Pulmonary artery endothelial cell (primary cell): Measurements from ENCODE around the gene SHANK2. TPM values are rescaled to one million over a fixed set of nuclear protein-coding genes. Genes with fewer than 3 reads are reported as not detected.

Experiments
- DNase-seq: peaks from one replicate; pipeline ENCODE4 v3.0.0-alpha.2; 2011; ENCODE audit warnings: low read depth, low spot score
- total RNA-seq: library from RNA; depleted of rRNA; stranded (reverse); fragments of >200 nt; gene quantifications from 2 replicates; pipeline ENCODE4 v1.2.3, GENCODE V29; 2014

Gene SHANK2
- total RNA-seq, 1 donor from 2014 or later = under 0.01 TPM

DNA sequence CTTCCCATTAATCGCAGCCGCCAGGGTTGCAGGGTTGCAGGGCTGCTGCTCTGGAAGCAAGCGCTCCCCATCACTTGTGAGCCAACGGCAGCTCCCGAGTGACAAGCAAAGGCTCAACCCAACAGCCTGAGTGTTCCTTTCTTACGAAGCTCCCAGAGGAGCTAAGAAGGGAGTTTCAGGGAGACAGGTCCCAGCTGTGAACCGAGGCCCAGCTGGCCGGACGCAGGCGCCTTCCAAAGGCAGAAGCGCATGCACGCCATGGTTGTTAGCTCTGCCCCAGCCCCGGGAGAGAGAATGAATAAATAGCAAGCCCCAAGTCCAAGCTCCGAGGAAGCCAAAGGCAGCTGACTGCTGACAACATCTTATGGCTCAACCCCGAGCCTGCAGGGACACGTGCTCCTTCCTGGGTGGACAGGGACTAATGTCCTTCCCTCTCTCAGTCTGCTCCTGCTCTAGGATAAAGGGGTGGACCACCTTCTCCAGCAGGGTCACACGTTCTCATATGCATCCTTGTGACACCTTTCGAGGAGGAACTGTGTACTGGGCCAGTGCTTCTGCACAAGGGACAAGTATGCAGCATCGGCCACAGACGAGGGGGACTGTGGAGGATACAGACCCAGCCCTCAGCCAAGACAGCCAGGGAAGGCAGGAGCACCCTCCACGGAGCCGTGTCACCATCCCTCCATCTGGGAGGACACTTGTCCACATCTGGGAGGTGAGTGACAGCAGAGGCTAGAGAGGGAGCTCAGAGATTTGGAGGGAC lies 29.9 kb downstream of the SHANK2 start:
- no peak for DNase-seq

DNA sequence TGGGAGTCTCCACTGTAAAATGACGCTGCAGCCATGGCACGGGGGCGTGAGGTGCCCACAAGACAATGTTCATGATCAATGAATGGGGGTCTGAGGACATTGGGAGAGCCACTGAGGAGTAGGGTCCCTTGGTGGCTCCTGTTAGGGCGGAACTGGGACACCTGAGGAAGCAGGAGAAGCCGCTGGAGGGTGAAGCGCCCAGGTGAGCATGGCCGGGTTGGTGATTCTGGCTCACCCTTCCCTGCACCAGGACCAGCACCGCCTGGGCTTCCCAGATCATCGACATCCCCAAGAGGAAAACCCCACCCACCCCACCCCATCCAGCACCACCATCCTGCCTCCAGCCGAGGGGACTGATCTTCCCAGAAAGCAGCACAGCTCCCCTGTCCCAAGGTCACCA lies 30.6 kb downstream of the SHANK2 start:
- no peak for DNase-seq

DNA sequence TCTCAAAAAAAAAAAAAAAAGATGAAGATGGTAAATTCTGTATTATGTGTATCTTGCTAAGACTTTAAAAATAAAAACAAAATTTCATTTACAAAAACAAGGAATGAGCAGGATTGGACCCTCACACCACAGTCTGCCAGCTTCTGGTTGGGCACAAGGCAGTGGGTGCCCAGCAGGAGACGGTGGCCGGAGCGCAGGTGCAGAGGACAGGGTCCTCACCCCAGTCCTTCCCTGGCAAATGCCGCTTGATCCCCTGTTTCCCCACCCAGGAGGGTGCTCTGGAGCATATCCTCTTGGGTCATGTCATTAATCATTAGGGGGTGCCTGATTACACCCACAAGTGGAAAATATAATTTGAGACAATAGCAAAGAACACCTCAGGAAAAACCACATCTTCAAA lies 31.2 kb downstream of the SHANK2 start:
- DNase-seq = no peak

DNA sequence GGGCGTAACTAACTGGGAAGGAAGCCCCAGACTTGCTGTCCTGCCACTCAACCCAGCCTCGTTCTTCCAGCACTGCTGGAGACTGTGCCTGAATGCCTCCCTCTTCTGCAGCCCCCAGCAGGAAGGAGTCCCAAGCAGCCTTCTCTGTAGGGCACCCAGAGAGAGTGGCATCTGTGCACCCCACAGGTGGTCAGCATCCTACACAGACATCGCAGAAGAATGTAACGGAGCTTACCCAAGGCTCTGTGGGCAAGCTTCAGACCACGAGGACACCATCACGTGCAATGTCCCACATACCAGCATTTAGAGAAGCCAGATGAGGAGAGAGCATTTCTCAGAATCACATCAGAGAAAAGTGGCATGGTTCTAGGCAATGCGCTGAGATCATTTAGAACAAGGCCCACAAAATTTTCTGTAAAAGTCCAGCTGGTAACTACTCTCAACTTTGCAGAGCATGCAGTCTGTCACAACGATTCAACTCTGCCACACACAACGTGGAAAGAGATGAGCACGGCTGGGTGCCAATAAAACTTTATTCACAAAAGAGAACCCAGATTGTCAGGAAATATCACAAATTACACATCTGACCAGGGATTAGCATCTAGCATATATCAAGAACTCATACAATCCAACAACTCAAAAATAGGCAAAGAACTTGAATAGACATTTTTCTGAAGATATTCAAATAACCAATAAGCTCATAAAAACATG lies 33.4 kb downstream of the SHANK2 start:
- DNase-seq = no peak

DNA sequence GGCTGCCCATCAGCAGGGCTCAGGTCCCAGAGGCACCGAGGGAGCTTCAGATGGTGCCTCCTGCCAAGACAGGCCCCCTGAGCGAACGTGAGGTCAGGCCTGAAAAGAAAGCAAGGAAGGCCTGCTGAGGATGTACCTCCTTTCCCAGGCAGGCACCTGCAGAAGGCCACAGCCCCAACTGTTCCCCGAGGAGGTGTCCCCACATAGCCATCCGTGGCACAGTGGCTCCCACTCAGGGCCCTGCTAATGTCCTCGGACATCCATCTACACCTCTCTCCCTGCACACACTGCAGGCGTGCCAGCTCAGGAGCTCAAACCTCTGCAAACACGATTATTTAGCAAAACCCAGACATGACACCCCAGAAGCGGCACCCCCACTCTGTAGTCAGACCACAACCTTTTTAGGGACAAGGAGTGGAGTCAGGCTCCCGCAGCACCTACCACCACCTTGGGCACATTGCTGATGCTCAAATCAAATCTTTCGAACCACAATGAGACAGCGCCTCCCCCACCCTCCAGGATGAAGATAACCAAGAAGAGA lies 36.9 kb downstream of the SHANK2 start:
- no peak for DNase-seq

DNA sequence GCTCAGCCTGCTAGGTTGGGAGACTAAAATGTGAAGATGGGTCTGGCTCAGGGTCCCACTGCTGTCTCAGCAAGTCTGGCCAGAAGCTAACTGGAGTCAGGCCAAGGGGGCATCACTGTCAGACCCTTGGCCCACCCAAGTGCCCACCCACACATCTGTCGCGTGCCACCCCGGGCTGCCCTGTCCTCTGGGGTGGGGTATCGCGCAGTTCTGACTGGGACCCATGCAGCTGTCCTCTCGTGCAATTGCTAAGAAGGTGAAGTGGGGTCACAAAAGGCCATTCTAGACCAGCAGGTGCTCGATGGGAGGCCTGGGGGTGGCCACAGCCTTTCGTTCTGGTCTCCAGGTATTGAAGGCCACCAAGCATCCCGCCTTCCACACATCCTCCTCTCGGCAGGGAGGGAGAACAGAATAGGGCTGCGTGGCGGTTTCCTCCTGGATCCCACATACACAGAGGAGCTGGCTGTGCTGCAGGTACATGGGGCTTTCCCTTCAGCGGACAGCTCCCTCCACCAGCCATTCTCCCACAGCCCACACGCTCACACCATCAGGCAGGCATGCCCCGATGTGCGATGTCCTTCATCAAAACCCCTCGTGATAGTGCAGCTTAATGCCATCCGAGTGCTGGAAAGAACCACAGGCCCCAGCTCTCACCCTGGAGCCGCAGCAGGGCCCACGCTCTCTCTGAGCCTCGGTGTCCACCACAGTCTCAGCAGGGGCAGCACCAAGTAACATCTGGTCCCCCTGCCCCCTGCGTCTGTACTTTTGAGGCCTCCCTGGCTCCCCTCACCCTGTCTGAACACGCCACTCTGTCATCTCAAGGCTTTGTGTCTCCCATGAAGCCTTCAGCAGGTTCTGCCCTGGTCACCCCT lies 37.6 kb downstream of the SHANK2 start:
- DNase-seq = no peak

DNA sequence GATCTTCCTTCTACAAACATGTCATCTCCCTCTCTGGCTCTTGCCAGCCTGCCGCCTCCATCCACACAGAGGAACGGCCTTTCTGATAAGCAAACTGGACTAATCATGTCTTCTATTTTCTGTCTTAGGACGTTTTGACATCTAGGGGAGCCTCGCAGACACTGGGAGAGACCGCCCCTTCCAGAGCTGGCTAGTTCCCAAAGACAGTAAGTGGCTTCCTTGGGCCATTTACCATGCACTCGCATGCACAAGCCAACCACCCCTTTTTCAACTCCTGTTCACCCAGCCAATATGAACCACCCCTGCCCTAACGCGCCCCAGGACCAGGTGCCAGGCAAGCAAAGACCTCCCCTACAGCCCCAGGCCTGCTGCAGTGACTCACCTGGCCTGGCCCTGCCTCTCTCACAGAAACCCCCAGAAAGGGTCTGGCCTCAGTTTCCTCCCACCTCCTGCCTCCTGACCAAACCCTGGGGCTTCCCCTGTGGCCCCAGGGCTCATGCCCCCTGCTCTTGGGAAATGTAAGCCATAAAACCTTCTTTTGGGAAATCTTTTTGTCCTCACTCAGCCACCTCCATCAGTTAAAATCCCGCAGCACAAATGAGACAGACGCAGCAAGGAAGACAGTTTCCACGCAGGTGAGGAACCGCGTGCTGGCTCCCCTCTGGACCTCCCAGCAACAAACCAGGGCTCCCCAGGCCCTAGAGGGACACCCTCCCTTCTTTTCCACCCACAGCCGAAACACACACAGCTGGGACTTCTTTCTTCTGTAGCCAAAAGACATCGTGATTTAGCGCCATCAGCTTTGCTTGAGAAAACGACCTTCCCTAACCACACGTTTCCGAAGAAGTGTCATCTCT lies 38.5 kb downstream of the SHANK2 start:
- no peak for DNase-seq

DNA sequence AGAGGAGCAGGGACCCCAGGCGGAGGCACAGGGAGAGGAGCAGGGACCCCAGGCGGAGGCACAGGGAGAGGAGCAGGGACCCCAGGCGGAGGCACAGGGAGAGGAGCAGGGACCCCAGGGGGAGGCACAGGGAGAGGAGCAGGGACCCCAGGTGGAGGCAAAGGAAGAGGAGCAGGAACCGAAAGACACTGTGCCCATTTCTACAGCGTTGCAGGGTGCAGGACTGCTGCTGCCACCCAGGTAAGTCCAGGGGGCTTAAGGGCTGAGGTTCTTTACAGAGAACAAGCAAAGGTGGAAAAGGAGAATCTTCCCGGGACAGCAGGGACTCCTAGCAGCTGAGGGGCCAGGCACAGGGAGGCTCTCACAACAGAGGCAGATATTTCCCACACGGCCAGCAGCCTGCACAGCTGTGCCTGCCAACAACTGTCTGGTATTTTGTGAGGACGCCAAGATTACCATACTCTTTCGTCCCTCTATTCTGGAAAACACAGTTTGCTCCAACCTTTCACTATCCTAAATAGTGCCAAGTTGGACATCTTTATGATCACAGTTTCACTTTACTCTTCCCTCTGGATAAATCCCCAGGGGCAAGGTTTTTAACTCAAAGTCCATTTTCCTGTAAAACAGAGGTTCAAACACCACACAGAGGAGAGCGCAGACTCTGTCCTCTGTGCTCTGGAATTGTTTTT lies 39.4 kb downstream of the SHANK2 start:
- DNase-seq = no peak

DNA sequence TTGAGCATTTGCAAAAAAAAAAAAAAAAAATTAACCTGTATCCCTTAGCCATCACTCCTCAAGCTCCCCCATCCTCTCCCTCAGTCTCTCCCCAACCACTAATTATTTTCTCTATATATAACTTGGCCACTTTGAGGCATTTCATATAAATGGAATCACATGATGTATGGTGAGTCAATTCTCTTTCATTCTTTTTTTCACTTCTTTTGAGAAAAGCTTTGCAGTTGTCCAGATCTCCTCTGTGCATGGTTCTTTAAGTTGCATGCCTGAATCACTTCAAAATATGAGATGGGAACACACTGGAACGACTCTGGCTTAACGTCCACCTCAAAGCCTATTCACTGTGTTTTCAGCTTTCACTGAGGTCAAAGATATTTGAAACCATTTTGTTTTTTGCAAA lies 40.7 kb downstream of the SHANK2 start:
- DNase-seq = no peak

DNA sequence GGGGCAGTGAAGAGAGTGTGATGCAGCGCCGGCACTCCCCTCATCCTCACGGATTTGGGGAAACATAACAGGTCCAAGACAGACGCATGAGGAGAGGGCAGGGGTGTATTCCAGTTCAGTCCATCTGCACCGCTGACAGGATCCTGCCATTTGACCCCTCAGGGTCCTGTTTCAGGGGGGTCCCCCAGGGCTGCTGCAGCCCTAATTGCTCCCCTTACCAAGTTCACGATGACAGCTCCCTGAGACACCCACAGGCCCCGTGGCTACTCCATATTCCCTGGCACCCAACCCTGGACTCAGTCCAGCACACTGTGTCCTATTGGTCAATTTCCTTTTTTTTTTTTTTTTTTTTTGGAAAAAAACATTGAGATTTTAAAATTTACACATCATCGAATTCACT lies 41.5 kb downstream of the SHANK2 start:
- no peak for DNase-seq

DNA sequence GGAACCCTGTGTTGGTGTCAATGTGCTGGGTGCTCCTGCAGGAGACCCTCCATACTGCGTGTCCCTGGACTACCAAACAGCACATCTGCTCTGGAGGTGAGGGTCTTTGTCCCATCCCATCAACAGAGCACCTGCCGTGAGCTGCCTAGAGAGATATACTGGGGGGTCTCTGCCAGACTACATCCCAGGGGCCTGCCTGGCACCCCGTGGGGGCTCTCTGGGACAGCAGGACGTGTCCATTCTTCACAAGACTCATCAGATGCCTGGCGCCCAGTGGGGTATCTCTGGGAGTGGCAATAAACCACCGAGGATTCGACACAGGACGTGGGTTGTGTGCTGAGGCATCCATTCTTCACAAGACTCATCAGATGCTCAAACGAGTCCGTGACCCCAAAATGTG lies 42.7 kb downstream of the SHANK2 start:
- DNase-seq = no peak

DNA sequence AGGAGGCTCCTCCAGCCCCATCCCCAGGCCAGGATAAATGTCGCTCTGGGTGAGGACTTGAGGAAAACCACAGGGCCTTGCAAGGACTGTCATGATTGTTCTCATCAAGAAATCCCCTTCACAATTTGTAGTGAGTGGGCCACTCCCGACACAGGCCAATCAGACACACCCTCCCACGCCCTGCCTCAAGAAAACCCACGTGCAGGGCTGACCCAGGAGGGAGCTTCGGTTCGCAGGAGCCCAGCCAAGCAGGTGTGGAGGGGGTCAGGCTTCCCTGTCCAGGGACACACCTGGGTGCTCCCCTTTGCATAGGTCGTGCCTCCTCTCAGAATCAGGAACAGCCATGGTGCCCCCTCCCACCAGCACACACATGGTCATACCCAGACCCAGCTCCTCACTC lies 43.2 kb downstream of the SHANK2 start:
- no peak for DNase-seq

DNA sequence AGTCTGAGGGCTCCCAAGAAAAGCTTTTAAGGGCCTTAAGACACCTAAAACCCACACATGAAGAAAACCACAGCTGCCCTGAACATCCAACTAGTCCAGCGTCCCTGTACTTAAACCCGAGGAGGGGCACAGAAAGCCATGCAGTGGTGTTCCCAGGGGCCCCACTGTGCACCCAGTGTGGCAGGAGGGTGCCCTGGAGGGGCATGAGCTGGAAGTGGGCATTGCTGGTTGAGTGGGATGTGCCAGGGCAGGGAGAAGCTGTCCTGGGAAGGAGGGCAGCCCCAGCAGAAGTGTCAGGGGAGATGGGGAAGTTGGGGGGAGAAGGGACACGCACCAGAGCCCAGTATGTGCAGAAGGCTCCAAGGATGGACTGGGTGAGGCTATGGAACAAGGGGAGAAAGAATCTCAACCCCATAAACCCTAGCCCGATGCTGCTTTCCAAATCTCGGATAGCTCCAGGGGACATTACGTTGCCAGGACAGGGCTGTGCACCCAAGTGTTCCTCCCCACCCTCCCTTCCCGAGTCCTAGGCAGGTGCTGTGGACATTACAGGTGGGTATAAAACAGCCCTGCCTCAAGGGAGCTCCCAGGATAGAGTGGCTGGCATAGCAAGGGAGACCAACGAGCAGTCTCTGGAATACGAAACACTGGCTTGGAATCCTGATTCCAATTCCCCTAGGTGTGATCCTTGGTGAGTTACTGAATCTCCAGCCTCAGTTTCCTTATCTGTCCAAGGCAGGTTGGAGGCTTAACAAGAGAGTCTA lies 44.2 kb downstream of the SHANK2 start:
- DNase-seq = no peak

DNA sequence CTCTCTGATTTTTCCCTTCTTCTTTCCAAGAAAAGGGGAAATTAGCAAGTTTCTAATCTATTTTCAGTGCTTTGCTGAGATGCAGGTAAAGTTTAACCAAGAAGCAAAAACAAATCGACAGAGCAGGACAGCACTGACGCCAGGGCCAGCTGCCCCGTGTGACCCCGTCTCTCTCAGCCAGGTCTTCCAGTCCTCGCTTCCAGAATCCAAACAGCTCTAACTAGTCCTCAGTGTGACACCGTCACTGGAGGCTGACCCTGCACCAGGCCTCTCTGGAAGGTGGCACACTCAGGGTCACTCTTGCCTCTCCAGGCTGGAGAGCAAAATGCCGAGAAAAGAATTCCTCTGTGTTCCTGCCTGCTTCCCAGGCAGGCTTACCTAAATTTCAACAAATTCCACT lies 44.8 kb downstream of the SHANK2 start:
- DNase-seq = no peak

DNA sequence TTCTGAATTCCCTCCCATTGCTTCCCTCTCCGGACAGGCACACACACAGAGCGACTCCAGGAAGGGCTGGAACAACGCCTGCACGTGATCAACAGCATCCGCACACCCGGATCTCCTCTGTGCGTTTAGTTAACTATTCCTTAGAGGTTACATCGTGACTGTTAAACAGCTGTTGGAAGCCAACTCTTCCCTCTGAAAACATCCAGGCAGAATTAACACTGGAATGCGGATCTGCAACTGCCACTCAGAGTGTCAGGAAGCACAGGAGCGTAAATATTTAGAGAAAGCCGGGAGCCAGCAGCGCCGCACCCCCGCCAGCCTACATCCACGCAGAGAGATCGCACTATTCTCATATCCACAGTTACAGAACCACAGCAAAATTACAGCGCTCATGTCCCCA lies 46.2 kb downstream of the SHANK2 start:
- no peak for DNase-seq

DNA sequence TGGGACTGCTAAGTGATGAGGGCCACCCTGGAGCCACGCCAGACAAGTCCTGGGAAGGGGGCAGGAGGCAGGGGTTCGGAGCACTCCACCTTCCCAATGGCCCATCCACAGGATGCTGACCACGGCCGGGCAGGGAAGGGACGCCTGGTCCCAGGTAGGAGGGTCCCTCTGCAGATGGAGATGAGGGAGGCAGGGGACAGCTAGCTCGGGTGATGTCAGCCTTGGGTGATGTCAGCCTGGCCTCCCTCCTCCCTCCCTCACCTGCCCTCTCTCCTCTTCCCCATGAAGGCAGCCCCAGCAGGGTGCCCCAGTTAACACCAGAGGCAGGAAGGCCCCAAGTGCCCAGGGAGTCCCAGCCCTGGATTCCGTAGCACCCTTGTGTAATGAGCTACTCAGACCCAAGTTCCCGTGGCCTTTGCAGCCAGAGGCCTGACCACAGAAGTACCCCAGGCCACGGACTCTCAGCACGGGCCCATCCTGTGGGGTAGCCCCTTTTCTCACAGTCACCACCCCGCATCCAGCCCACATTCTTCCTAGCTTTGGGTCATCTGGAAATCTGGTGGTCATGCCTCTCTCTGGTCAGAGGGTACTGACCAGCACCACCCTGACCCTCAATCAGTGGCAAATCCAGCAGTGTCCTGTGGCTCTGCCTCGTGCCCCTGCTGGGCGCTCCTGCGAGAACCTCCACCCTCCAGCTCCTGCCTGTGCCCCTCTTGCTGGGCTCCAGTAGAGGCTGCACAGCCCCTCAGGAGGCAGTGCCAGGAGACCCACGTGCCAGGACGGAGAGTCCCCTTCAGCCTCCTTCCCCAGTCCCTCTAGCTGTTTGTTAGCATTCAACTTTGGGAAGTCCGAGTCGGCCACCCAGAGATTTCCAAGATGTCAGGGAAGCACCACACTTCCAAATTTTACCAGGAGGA lies 47.4 kb downstream of the SHANK2 start:
- no peak for DNase-seq

DNA sequence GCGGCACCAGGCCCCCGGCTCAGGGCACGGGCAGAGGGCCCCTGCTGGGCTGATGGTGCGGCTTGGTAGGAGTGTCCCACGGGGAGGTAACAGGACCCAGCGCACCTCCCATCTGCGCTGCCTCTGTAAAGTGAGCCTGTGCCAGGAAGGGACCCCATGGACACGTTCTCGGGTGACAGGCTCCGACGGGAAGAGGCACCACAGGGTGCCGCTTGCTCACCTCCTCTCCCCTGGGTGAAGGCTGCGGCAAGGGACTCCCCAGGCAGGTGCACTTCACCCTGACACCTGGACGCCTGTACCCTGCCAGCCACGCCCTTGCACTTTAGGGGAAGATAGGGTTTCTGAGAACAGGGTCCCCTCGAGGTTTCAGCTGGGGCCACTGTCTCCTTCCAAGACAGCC lies 48.1 kb downstream of the SHANK2 start:
- no peak for DNase-seq

DNA sequence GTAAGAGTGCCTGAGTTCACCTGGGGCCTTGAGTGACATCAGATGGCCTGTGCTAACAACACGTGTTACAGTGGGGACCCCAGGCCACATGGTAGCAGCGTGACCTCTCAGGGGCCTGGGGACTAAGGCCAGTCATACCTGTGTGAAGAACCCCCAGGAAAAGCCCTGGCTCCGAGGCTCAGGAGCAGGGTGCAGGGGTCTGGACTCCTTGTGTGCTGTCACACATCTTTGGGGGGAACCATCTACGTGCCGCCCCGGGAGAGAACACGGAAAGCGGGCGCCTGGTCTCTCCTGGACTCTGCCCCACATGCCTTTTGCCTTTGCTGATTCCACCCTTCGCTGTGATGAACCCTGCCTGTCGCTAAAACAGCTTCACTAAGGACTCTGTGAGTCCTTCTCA lies 48.7 kb downstream of the SHANK2 start:
- no peak for DNase-seq

DNA sequence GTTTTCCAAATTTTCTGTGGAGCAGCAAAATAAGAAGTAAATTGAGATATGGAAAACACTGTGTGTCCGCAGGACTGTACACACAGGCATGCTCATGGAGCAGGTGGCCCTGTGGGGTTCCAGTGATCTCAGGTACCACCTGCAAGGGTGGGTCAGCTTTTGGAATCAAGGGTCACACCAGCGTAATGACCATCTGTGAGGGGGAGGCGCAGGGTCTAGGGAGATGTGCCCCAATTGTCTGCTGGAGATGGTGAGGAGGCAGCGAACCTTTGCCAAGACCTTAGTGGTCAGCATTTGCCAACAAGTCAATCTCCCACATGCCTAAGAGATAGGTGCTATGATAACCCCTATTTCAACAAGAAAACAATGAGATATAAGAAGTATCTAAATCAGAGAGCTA lies 49.4 kb downstream of the SHANK2 start:
- DNase-seq = no peak
